GM15510 (cell line): ENCODE results near the gene STX18.

Experiments
- POLR2A ChIP-seq: IDR thresholded peaks from 3 replicates; pipeline ENCODE4 v1.6.1; 2011; ENCODE audit warnings: borderline replicate concordance; ENCODE audit not compliant: insufficient read length; ENCODE audit errors: extremely low read depth

Gene STX18

DNA sequence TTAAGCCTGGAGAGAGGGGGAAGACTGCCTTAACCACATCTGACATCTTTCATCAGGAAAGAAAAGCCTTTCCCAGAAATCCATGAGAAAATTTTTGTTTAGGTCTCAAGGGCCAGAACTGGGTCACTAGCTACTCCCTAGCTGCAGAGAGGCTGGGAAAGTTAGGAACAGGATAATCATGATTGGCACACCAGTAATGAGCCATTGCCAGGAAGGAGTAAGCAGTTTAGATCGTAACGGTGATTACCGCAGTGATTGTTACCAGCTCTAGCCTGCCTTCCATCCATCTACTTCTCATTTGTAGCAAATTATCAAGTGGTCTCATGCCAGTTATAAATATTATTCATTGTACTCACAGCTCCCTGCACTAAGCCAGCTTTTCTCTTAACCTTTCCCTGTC lies 22.7 kb upstream of the STX18 start:
- TF ChIP-seq POLR2A = no peak

- TF ChIP-seq POLR2A = no peak
These were observed 18.8 kb upstream of the STX18 start for GRCh38 chr4:4560642-4561041.

DNA sequence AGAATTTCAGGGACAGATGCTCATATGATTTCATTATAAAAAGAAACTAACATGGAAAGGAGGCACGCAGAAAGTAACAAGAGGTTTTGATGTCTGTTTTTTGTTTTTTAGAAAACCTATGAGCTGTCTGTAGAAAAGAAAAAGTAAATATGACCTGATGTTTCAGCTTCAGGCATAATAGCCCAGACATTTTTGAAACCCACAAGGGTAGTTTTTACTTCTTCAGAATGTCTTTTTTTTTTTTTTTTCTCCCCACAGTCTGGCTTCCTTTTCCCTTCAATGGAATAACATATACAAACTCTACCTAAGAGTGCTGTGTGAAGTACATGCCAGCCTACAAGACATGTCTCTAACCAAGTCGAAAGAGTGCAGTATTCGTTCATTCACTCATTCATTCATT lies 18.3 kb upstream of the STX18 start:
- TF ChIP-seq POLR2A = no peak

DNA sequence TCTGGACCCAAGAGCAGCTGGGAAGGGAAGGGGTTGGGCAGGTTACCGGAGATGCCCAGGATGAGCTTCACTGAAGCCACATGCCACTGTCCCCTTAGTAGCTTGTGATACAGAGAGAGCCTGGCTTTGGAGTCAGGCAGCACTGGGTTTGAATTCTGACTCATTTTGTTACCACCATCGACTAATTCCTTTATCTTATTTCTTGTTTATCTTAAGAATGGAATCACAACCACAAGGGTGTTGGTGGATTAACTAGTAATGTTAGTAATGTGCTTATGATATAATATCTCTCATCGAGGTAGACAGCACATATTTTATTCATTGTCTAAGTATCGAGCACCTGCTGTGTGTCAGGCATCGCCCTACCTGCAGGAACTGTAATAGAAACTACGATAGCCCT lies 17.7 kb upstream of the STX18 start:
- TF ChIP-seq POLR2A = no peak

- no peak for TF ChIP-seq POLR2A
These were observed 17.0 kb upstream of the STX18 start for GRCh38 chr4:4558881-4559280.

DNA sequence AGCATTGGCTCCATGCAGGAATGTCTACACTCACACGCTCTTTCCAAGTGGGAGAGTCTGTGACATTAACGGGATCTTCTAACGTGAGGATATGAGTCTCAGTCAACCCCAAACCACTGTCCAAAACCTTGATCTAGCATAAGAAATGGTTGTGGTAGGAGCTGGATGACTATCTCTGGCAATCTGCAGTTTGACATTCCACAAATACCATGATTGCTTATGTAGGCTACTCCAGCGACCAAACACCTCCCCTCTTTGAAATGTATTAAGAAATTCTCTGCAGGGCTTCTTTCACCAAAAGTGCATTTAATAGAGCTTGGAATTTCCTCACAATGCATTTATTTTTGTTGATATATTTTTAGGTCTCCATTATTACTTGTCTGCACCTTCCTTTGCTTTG lies 14.1 kb upstream of the STX18 start:
- TF ChIP-seq POLR2A = no peak

DNA sequence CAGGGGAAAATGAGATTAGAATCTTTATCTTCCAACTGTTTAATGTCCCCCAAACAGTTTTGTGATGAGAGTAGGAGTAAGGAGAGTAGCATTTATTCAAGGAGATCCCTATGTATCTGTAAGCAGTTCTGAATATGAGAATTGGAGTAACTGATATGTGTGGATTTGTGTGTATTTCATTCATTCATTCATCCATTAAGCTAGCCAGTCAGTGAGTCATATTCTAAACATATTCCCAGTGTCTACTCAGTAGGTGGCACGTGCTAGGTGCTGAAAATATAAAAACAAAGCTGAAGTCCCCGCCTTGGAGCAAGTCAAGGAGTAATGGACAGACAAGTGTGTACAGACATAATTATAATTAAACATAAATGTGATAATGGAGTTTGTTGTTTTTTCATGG lies 12.4 kb upstream of the STX18 start:
- TF ChIP-seq POLR2A = no peak

DNA sequence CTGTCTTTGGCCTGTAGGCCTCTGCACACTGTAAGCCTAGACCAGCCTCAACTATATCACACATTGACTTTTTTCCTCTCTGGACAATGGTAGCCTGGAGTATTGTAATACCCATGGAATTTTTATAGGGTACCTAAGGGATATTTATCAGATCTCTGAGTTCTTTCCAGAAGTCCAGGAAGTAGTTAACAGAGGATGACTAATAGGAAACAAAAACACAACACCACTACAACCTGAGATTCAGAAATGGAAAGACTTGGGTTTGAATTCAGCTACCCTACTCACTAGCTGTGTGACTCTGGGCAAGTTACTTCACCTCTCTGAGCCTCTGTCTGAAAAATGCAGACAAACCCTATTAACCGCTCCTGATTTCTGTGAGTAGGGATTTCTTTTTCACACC lies 7.7 kb upstream of the STX18 start:
- no peak for TF ChIP-seq POLR2A

DNA sequence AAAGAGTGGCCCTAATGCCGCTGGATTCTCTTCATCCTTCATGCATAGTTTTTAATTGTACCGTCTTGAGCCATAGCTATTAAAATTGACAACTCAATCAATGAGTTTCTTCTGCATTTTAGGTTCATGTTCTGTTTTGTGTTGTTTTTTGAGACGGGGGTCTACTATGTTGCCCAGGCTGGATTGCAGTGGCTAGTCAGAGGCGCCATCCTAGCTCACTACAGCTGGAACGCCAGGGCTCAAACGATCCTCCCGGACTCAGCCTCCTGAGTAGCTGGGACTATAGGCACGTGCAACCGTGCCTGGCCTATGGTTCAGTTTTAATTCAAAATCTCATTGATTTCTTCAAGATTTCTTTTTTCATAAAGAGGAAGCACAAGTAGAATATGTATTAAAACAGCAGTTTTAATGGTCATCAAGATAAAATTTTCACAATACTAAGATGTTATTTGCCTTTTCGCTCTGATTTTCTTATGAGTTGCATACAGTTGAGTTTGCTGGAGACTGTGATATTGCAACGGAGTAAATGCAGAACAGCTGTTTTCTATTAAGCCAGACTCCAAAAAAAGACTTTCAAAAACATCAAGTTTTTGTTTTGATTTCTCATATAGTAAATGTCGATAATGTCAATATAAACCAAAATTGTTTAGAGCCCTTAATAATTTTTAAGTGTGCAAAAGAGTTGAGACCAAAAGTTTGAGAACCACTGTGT lies 1.1 kb upstream of the STX18 start:
- TF ChIP-seq POLR2A = no peak

- TF ChIP-seq POLR2A = no peak
These were observed 712 bp downstream of the STX18 start for GRCh38 chr4:4541040-4541631.

DNA sequence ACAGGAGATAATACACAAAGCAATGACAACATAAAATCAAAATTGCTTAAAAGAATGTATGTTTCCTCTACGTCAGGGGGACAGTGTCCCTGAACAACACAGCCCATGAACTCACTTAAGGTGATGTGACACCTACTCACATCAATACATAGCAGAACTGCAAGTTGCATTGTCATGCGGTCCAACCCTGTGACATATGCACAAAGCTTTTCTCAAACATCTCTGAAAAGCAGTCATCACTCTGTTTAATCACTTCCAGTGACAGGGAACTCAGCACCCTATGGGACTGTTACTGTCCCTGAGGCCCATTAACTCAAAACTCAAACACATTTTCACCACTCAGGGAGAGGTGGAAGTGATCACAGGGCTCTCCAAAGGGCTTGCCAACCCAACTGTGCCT lies 2.4 kb downstream of the STX18 start:
- no peak for TF ChIP-seq POLR2A

DNA sequence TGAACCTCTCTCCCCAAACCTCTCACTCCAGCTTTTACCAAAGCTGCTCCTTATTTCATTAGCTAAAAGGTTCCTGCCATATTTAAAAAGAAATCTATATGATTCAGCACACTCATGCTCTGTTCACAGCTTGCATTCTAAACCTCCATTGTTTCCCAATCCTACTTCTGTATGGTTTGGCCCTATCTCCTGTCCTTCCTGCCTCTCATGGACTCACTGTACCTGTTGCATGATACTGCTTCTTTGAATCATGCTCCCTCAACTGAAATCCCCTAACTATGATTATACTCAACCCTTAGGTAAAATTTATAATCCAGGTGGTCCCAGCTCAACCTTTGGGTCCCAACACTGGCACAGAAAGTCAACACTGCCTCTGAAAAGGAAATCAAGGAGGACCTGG lies 6.3 kb downstream of the STX18 start:
- no peak for TF ChIP-seq POLR2A

- TF ChIP-seq POLR2A = no peak
These were observed 7.2 kb downstream of the STX18 start for GRCh38 chr4:4534515-4535145.

GRCh38 chr4:4533461-4534169 lies 8.2 kb downstream of the STX18 start:
- no peak for TF ChIP-seq POLR2A

DNA sequence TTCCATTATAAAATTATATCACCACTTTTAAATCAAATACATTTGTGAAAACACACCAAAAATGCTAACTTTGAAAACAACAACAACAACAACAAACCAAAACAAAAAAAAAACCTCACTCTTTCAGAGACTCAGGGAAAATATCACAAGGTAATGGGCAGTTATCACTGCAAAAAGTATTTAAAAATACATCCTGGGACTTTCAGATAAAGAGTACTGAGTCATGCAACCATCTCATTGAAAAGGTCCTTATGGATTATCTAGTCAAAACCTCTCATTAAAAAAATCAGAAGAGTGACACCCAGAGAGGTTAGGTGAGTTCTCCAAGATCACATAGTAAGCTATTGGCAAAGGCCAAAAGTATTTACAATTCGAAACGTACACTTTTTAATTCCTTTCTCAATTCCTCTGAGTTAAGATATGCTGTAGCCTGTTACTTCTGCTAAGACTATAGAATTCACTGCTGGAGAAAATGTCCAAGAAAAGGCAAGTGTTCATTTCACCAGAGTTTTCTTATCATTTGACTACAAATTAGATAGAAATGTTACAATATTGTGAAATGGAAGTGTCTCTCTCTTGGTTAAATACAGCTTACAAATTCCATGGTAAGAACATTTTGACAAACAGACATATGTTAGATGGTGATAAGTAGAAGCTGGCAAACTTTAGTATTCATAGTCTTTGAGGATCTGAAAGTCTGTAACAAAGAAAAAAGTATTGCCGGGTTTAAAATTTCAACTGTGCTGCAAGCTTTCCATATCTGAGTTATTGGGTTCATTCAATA lies 9.3 kb downstream of the STX18 start:
- no peak for TF ChIP-seq POLR2A
